ENCODE measurements around the gene ERP27.

ERP27 gene

DNA sequence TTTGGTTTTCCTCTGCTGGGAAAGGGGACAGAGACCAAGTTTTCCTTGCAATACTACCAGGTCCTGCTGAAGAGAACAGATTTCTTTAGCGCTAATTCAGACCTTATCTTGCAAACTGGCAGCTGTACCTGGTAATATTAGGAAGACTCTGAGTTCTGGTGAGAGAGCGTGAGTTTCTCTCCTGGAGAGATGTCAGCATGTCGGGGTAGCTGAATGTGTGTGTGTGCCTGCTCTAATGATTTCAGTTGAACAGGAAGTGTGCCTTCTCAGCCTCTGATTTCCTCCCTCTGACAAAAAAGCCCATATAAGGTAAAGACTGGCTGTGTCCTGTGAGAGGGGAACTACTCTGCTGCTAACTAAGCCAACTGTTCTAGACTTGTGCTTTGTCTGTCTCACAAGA is 10.3 kb upstream of the ERP27 start:
- H3K27ac ChIP-seq (ENCODE audit: low read depth, low read length, poor library complexity, severe bottlenecking): peak overlapping the region; percentile 95
- peak overlapping the region; percentile 73 for H3K4me2 ChIP-seq (ENCODE audit: low read length)
- H3K9ac ChIP-seq (ENCODE audit: low read length): peak overlapping the region; percentile 84
- TF ChIP-seq CTCF (IDR thresholded peaks at IDR 0.05; ENCODE audit: low read length) (no peak), EZH2 (IDR thresholded peaks at IDR 0.05; ENCODE audit: borderline replicate concordance, low read length) (no peak)
- H3K79me2 ChIP-seq (ENCODE audit: insufficient read depth, low read length): peaks cover 38% of the 10 kb centered on the region
- no peak overlapping the region for H2AFZ ChIP-seq (ENCODE audit: low read length)
- H4K20me1 ChIP-seq (ENCODE audit: insufficient read depth, low read length): 0 out of 2 replicates have a peak, but pooled peaks cover 2% of the 10 kb centered on the region
- peaks cover 81% of the 10 kb centered on the region for H3K36me3 ChIP-seq (ENCODE audit: insufficient read depth, low read length)
- peak overlapping the region; percentile 47 for H3K4me3 ChIP-seq (ENCODE audit: low read depth, low read length, poor library complexity, severe bottlenecking)
- no peaks in the 10 kb centered on the region for H3K9me3 ChIP-seq (ENCODE audit: low read length)
- 0 out of 2 replicates have a peak, but pooled peaks cover 3% of the 10 kb centered on the region for H3F3A ChIP-seq (ENCODE audit: insufficient read depth, low read length)
- no peaks in the 10 kb centered on the region for H3K27me3 ChIP-seq (ENCODE audit: insufficient read depth, low read length)
- H3K9me2 ChIP-seq (ENCODE audit: low read depth, low read length): no peaks in the 10 kb centered on the region
- H3K4me1 ChIP-seq (ENCODE audit: insufficient read depth, low read length, severe bottlenecking): peaks cover 61% of the 10 kb centered on the region

GRCh38 chr12:14946861-14947260 is 8.5 kb upstream of the ERP27 start:
- no peaks in the 10 kb centered on the region for H3K27me3 ChIP-seq (ENCODE audit: insufficient read depth, low read length)
- no peak overlapping the region for H2AFZ ChIP-seq (ENCODE audit: low read length)
- 0 out of 2 replicates have a peak, but pooled peaks cover 2% of the 10 kb centered on the region for H4K20me1 ChIP-seq (ENCODE audit: insufficient read depth, low read length)
- H3F3A ChIP-seq (ENCODE audit: insufficient read depth, low read length): 0 out of 2 replicates have a peak, but pooled peaks cover 3% of the 10 kb centered on the region
- H3K79me2 ChIP-seq (ENCODE audit: insufficient read depth, low read length): peaks cover 19% of the 10 kb centered on the region
- peaks cover 43% of the 10 kb centered on the region for H3K4me1 ChIP-seq (ENCODE audit: insufficient read depth, low read length, severe bottlenecking)
- no peaks in the 10 kb centered on the region for H3K9me3 ChIP-seq (ENCODE audit: low read length)
- H3K36me3 ChIP-seq (ENCODE audit: insufficient read depth, low read length): peaks cover 97% of the 10 kb centered on the region
- no peak overlapping the region for H3K4me3 ChIP-seq (ENCODE audit: low read depth, low read length, poor library complexity, severe bottlenecking)
- H3K27ac ChIP-seq (ENCODE audit: low read depth, low read length, poor library complexity, severe bottlenecking): no peak overlapping the region
- no peaks in the 10 kb centered on the region for H3K9me2 ChIP-seq (ENCODE audit: low read depth, low read length)
- H3K4me2 ChIP-seq (ENCODE audit: low read length): no peak overlapping the region
- H3K9ac ChIP-seq (ENCODE audit: low read length): no peak overlapping the region
- TF ChIP-seq EZH2 (IDR thresholded peaks at IDR 0.05; ENCODE audit: borderline replicate concordance, low read length) (no peak), CTCF (IDR thresholded peaks at IDR 0.05; ENCODE audit: low read length) (no peak)

- 0 out of 2 replicates have a peak, but pooled peaks cover 3% of the 10 kb centered on the region for H3F3A ChIP-seq (ENCODE audit: insufficient read depth, low read length)
- no peak overlapping the region for H2AFZ ChIP-seq (ENCODE audit: low read length)
- H3K27ac ChIP-seq (ENCODE audit: low read depth, low read length, poor library complexity, severe bottlenecking): no peak overlapping the region
- H3K4me2 ChIP-seq (ENCODE audit: low read length): no peak overlapping the region
- peaks cover 36% of the 10 kb centered on the region for H3K4me1 ChIP-seq (ENCODE audit: insufficient read depth, low read length, severe bottlenecking)
- H3K9ac ChIP-seq (ENCODE audit: low read length): no peak overlapping the region
- H4K20me1 ChIP-seq (ENCODE audit: insufficient read depth, low read length): no peaks in the 10 kb centered on the region
- no peaks in the 10 kb centered on the region for H3K9me3 ChIP-seq (ENCODE audit: low read length)
- H3K4me3 ChIP-seq (ENCODE audit: low read depth, low read length, poor library complexity, severe bottlenecking): no peak overlapping the region
- no peaks in the 10 kb centered on the region for H3K27me3 ChIP-seq (ENCODE audit: insufficient read depth, low read length)
- peaks cover 12% of the 10 kb centered on the region for H3K79me2 ChIP-seq (ENCODE audit: insufficient read depth, low read length)
- no peaks in the 10 kb centered on the region for H3K9me2 ChIP-seq (ENCODE audit: low read depth, low read length)
- peaks cover 98% of the 10 kb centered on the region for H3K36me3 ChIP-seq (ENCODE audit: insufficient read depth, low read length)
- TF ChIP-seq EZH2 (IDR thresholded peaks at IDR 0.05; ENCODE audit: borderline replicate concordance, low read length) (no peak), CTCF (IDR thresholded peaks at IDR 0.05; ENCODE audit: low read length) (no peak)
These were observed 7.8 kb upstream of the ERP27 start for GRCh38 chr12:14946162-14946561.

All from OCI-LY1 (cell line).